Loucy (cell line): Measurements from ENCODE around the gene GAB1.

ENCODE experiments used
- H2AFZ ChIP-seq: fragments of 200-600 bp; sonication (generic); 2 replicates; pipeline ENCODE4 v1.6.0; 2016; ENCODE audit warnings: antibody characterized with exemption, mild to moderate bottlenecking, low read length, moderate library complexity
- H3F3A ChIP-seq: fragments of 200-600 bp; 2 replicates; pipeline ENCODE4 v1.6.0; 2016; ENCODE audit warnings: antibody characterized with exemption, low read depth, mild to moderate bottlenecking
- H3K27me3 ChIP-seq: fragments of 200-600 bp; sonication (generic); 2 replicates; pipeline ENCODE4 v1.6.1; 2014; ENCODE audit warnings: low read length, mild to moderate bottlenecking; ENCODE audit not compliant: insufficient read depth, poor library complexity, severe bottlenecking
- H3K36me3 ChIP-seq: fragments of 200-600 bp; sonication (generic); 2 replicates; pipeline ENCODE4 v1.6.1; 2016; ENCODE audit warnings: low read length; ENCODE audit not compliant: insufficient read depth
- H3K4me1 ChIP-seq: fragments of 200-600 bp; sonication (generic); 2 replicates; pipeline ENCODE4 v1.5.1; 2014; ENCODE audit warnings: low read length, mild to moderate bottlenecking; ENCODE audit not compliant: insufficient read depth, poor library complexity, severe bottlenecking
- H3K4me2 ChIP-seq: fragments of 200-600 bp; sonication (generic); 2 replicates; pipeline ENCODE4 v1.6.0; 2014; ENCODE audit warnings: antibody characterized with exemption, low read length, low read depth, mild to moderate bottlenecking; ENCODE audit not compliant: poor library complexity, severe bottlenecking
- H3K4me3 ChIP-seq: fragments of 200-600 bp; sonication (generic); 2 replicates; pipeline ENCODE4 v1.5.1; 2014; ENCODE audit warnings: low read length, mild to moderate bottlenecking, mixed read lengths; ENCODE audit not compliant: poor library complexity, severe bottlenecking
- H3K79me2 ChIP-seq: fragments of 200-600 bp; sonication (generic); 2 replicates; pipeline ENCODE4 v1.6.1; 2014; ENCODE audit warnings: low read length; ENCODE audit not compliant: insufficient read depth
- H3K9ac ChIP-seq: fragments of 200-600 bp; sonication (generic); 2 replicates; pipeline ENCODE4 v1.6.0; 2014; ENCODE audit warnings: mild to moderate bottlenecking, low read depth, low read length, moderate library complexity; ENCODE audit not compliant: poor library complexity, severe bottlenecking
- H3K9me2 ChIP-seq: fragments of 200-600 bp; sonication (generic); replicated peaks from 2 replicates; pipeline ENCODE4 v1.6.1; 2016; ENCODE audit warnings: low read depth, low read length, mixed read lengths
- H3K9me3 ChIP-seq: fragments of 200-600 bp; sonication (generic); 2 replicates; pipeline ENCODE4 v1.6.1; 2014; ENCODE audit warnings: mild to moderate bottlenecking, antibody characterized with exemption, low read length, low read depth; ENCODE audit not compliant: insufficient read depth
- H4K20me1 ChIP-seq: fragments of 200-600 bp; sonication (generic); 2 replicates; pipeline ENCODE4 v1.6.0; 2014; ENCODE audit warnings: antibody characterized with exemption, low read length, mild to moderate bottlenecking; ENCODE audit not compliant: insufficient read depth, poor library complexity, severe bottlenecking
- EZH2phosphoT487 ChIP-seq: fragments of 200-600 bp; IDR thresholded peaks from 2 replicates; pipeline ENCODE4 v1.6.1; 2018; ENCODE audit warnings: antibody characterized with exemption, mild to moderate bottlenecking, moderate library complexity, borderline replicate concordance
- TF ChIP-seq, protein P1 (sequence below): fragments of 200-600 bp; sonication (generic); conservative IDR thresholded peaks from 2 replicates; pipeline ENCODE4 v1.5.1; 2014; ENCODE audit warnings: mild to moderate bottlenecking, antibody characterized with exemption, low read length

The GAB1 gene

DNA sequence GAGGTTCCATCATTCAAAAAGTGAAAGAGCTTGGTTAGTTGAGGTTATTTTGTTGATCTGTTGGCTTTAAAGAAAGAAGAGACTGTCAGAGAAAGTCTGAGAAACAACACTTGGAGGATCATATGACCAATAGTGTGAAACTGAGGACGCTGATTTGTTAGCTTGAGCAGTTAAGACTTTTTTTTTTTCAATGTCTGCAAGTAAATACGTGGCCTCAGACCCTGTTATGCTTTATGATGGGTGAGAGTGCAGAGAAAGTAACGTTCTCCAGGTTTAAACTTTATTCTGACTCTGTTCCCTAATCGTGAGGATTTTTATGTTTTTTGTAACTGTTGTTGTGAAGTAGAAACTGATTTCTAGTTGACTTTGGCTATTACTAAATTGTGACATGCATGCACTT lies 45.9 kb downstream of the GAB1 start:
- Histone ChIP-seq H3K9me3 (no peaks in the 10 kb centered on the region), H3K9me2 (no peaks in the 10 kb centered on the region), H3K4me1 (peaks cover 34% of the 10 kb centered on the region), H3K4me3 (no peak overlapping the region), H2AFZ (no peak overlapping the region), H3F3A (no peaks in the 10 kb centered on the region), H3K9ac (no peak overlapping the region), H3K27me3 (no peaks in the 10 kb centered on the region), H3K4me2 (no peak overlapping the region), H3K36me3 (no peaks in the 10 kb centered on the region), H3K79me2 (peaks cover 84% of the 10 kb centered on the region), H4K20me1 (peaks cover 4% of the 10 kb centered on the region)
- TF ChIP-seq, protein P1, sequence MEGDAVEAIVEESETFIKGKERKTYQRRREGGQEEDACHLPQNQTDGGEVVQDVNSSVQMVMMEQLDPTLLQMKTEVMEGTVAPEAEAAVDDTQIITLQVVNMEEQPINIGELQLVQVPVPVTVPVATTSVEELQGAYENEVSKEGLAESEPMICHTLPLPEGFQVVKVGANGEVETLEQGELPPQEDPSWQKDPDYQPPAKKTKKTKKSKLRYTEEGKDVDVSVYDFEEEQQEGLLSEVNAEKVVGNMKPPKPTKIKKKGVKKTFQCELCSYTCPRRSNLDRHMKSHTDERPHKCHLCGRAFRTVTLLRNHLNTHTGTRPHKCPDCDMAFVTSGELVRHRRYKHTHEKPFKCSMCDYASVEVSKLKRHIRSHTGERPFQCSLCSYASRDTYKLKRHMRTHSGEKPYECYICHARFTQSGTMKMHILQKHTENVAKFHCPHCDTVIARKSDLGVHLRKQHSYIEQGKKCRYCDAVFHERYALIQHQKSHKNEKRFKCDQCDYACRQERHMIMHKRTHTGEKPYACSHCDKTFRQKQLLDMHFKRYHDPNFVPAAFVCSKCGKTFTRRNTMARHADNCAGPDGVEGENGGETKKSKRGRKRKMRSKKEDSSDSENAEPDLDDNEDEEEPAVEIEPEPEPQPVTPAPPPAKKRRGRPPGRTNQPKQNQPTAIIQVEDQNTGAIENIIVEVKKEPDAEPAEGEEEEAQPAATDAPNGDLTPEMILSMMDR = no peak
- TF ChIP-seq EZH2phosphoT487 = no peak

- TF ChIP-seq EZH2phosphoT487 = no peak
- TF ChIP-seq, protein P1 = no peak
- Histone ChIP-seq H3K36me3 (no peaks in the 10 kb centered on the region), H3K9me3 (no peaks in the 10 kb centered on the region), H3K4me1 (peaks cover 34% of the 10 kb centered on the region), H4K20me1 (peaks cover 4% of the 10 kb centered on the region), H3K4me3 (no peak overlapping the region), H3K27me3 (no peaks in the 10 kb centered on the region), H2AFZ (no peak overlapping the region), H3K9ac (no peak overlapping the region), H3F3A (no peaks in the 10 kb centered on the region), H3K79me2 (peaks cover 84% of the 10 kb centered on the region), H3K9me2 (no peaks in the 10 kb centered on the region), H3K4me2 (no peak overlapping the region)
Observed at GRCh38 chr4:143383005-143383574, 46.4 kb downstream of the GAB1 start.

- Histone ChIP-seq H3K36me3 (no peaks in the 10 kb centered on the region), H3K4me2 (no peak overlapping the region), H3F3A (no peaks in the 10 kb centered on the region), H3K9ac (no peak overlapping the region), H3K9me2 (no peaks in the 10 kb centered on the region), H3K79me2 (peaks cover 82% of the 10 kb centered on the region), H3K4me3 (no peak overlapping the region), H2AFZ (no peak overlapping the region), H3K4me1 (peaks cover 40% of the 10 kb centered on the region), H3K9me3 (no peaks in the 10 kb centered on the region), H4K20me1 (peaks cover 4% of the 10 kb centered on the region), H3K27me3 (no peaks in the 10 kb centered on the region)
- no peak for TF ChIP-seq EZH2phosphoT487
- TF ChIP-seq, protein P1 = no peak
Observed at GRCh38 chr4:143384381-143384994, 47.8 kb downstream of the GAB1 start.
